Vagina (tissue), 2 donors: ENCODE measurements around the gene MAGEF1.

Source experiments
- POLR2A ChIP-seq, 2 donors: fragments of 450-650 bp; IDR thresholded peaks; one replicate each; pipeline ENCODE4 v1.6.1; 2017; ENCODE audit warnings: antibody characterized with exemption in 2 of 2, mild to moderate bottlenecking in 2 of 2, moderate library complexity in 2 of 2
- POLR2AphosphoS5 ChIP-seq, 2 donors: sonication (generic); formaldehyde crosslinking; IDR thresholded peaks; one replicate each; pipeline ENCODE4 v1.9.0; 2017; ENCODE audit warnings: antibody characterized with exemption in 2 of 2, mild to moderate bottlenecking in 2 of 2, low read depth in 1 of 2; ENCODE audit not compliant: insufficient read depth in 1 of 2

- no peak for TF ChIP-seq POLR2A (IDR thresholded peaks at IDR 0.05)
- no peak for TF ChIP-seq POLR2AphosphoS5 (IDR thresholded peaks at IDR 0.05; ENCODE audit: insufficient read depth in 1 of 2, low read depth in 1 of 2)
Measured at GRCh38 chr3:184756151-184757021, 44.5 kb upstream of the MAGEF1 start.
